Right renal cortex interstitium (tissue), 3 donors: ENCODE measurements around the gene SCIN. TPM values are rescaled to one million over a fixed set of nuclear protein-coding genes. Genes with fewer than 3 reads are reported as not detected.

ENCODE experiments used
- polyA plus RNA-seq, 3 donors: library from polyadenylated mRNA; unstranded; fragments of 120-200 nt; gene quantifications; one replicate each; pipeline ENCODE4 v1.2.1, GENCODE V29; 2013; ENCODE audit not compliant: insufficient read length in 3 of 3

The SCIN gene
- polyA plus RNA-seq, 3 donors, result 110 to 137 (median 124) TPM

Other genes with a start within 250 kb of the SCIN start
- gene VWDE, start 166.9 kb upstream of the SCIN start, polyA plus RNA-seq, result 1 to 10 TPM; 3.1 to 5.1 (median 3.8) TPM
- 10 to 100 TPM; 35.8 to 38.9 (median 37.7) TPM for gene ARL4A, start 116.9 kb downstream of the SCIN start, polyA plus RNA-seq